IPS-11a (cell line): Measurements from ENCODE around the gene MSH4.
"Not testable (repeated sequence)": the region's sequence is repeated elsewhere in the genome, so short reads cannot be mapped to it uniquely, and the experiment has no call there.

ENCODE experiments used
- H3K4me3 ChIP-seq: one replicate; pipeline ENCODE4 v1.5.1; 2013; ENCODE audit warnings: low read depth, low read length, control low read depth

MSH4 gene

DNA sequence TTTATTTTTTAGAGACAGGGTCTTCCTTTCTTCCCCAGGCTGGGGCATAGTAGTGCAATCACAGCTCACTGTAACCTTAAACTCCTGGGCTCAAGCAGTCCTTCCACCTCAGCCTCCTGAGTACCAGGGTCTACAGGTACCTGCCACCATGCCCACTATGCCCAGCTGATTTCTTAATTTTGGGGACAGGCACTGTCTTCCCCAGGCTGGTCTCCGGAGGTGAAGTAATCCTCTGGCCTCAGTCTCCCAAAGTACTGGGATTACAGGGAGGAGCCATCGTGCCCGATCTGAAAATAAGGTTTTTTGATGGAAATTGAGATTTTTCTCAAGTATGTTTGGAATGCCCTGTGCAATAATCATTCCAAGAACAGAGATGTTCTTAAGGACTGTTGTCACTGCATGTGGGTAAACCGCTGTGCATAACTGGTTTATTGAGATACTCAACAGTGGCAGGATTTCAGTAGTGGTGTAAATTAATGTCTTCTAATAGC, 934 bp upstream of the MSH4 start:
- no peak overlapping the region for H3K4me3 ChIP-seq

DNA sequence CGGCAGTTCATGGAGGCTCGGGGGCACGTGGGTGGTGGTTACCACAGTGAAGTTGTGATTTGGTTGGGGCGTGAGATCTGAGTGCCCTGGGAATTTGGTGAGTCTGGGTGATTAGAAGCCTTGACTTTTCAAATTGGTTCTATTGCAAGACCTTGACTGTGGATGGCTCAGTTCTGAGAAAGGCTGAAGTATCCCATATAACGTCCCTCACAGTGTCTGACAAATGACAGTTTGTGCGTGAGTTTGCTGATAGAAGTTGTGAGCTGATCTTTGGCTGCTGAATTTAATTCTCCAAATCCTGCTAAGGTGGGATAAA, 549 bp downstream of the MSH4 start:
- no peak overlapping the region for H3K4me3 ChIP-seq

- H3K4me3 ChIP-seq, result no peak overlapping the region
These were observed 1.0 kb downstream of the MSH4 start for GRCh38 chr1:75797606-75798216.

DNA sequence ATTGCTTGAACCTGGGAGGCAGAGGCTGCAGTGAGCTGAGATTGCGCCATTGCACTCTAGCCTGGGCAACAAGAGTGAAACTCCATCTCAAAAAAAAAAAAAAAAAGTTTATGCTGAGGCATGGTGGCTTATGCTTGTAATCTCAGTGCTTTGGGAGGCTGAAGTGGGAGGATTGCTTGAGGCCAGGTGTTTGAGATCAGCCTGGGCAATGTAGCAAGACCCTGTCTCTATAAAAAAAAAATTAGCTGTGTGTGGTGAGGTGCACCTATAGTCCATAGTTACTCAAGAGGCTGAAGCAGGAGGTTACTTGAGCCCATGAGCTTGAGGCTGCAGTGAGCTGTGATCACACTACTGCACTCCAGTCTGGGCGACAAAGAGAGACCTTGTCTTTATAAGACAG, 4.8 kb downstream of the MSH4 start:
- H3K4me3 ChIP-seq, result not testable (repeated sequence)

- H3K4me3 ChIP-seq, result no peak overlapping the region
These were observed 12.2 kb downstream of the MSH4 start for GRCh38 chr1:75808921-75809320.

- not testable (repeated sequence) for H3K4me3 ChIP-seq
These were observed 13.4 kb downstream of the MSH4 start for GRCh38 chr1:75810113-75810512.

DNA sequence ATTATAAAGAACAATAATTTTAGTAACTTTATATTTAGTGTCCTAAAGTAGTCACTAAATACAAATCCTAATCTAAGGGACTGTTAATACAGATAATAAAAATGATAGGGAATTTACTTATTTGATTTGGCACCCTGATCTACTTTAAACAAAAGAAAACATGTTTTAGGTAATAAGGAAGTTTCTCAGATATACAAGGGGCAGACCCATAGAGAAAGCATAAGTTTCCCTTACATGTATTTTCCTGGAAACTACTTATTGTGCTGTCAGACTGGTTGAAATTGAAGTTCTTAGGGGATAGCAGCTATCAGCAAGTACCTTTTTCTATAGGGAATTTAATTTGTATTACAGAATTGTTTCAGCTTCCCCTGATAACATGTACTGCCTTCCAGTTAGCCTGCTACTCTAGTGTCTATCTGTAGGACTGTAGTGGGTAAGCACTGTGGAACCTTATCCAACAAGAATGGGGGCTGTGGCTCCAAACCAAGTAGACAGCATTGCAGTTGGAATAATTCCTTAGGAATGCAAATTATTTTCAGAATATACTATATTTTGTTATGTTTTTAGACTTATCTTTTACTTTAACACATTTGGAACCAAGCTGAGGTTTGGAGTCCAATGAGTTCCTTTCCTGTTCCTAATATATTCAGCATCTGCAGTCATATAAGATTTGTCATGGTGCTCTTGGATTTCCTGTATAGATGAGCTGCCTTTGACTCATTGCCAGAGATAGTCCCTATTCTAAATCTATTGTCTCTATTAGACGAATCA, 14.7 kb downstream of the MSH4 start:
- H3K4me3 ChIP-seq, result no peak overlapping the region

- H3K4me3 ChIP-seq, result no peak overlapping the region
These were observed 15.4 kb downstream of the MSH4 start for GRCh38 chr1:75812065-75812464.

DNA sequence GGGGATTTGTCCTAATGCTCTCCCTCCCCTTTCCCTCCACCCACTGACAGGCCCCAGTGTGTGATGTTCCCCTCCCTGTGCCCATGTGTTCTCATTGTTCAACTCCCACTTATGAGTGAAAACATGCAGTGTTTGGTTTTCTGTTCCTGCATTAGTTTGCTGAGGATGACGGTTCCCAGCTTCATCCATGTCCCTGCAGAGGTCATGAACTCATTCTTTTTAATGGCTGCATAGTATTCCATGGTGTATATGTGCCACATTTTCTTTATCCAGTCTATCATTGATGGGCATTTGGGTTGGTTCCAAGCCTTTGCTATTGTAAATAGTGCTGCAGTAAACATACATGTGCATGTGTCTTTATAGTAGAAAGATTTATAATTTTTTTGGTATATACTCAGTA, 26.9 kb downstream of the MSH4 start:
- not testable (repeated sequence) for H3K4me3 ChIP-seq

- H3K4me3 ChIP-seq, result no peak overlapping the region
These were observed 39.9 kb downstream of the MSH4 start for GRCh38 chr1:75836528-75837100.

DNA sequence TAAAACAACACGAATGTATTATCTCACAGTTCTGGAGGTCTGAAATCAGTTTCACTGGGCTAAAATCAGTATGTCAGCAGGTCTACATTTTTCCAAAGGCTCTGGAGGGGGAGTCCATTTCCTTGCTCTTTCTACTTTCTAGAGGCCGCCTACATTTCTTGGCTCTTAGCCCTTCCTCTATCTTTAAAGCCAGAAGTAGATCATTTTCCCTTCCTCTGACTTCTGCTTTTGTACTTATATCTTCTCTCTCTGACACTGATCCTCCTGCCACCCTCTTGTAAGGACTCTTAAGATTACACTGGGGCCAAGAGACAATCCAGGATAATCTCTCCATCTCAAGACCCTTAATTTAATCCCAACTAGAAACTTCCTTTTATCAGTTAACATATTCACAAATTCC, 41.4 kb downstream of the MSH4 start:
- H3K4me3 ChIP-seq, result no peak overlapping the region

- H3K4me3 ChIP-seq, result no peak overlapping the region
These were observed 44.7 kb downstream of the MSH4 start for GRCh38 chr1:75841421-75841820.

DNA sequence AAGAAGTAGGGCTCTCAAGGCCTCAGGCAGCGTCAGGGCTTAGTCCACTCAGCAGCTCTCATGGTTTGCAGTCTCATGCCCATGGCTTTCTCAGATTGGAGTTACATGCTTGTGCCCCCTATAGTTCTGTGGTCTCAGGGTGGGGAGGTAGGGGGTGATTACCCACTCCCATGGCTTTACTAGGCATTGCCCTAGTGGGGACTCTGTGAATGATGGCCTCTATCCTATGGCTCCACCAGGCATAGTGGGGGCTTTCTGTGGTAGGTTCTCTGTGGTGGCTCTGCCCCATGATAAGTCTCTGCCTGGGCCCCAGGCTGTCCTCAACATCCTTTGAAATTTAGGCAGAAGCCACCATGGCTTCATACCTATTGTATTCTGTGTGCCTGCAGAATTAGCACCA, 48.9 kb downstream of the MSH4 start:
- no peak overlapping the region for H3K4me3 ChIP-seq

DNA sequence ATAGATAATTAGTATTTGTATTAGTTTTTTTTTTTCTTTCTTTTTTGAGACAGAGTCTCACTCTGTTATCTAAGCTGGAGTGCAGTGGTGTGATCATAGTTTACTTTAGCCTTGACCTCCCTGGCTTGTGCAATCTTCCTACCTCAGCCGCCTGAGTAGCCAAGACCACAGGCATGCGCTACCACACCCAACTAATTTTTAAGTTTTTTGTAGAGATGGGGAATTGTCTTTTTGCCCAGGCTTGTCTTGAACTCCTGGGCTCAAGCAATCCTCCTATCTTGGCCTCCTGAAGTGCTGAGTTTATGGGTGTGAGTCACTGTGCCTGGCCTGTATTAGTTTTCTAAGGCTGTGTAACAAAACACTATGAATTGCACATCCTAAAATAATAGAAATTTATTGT, 58.3 kb downstream of the MSH4 start:
- H3K4me3 ChIP-seq, result no peak overlapping the region

DNA sequence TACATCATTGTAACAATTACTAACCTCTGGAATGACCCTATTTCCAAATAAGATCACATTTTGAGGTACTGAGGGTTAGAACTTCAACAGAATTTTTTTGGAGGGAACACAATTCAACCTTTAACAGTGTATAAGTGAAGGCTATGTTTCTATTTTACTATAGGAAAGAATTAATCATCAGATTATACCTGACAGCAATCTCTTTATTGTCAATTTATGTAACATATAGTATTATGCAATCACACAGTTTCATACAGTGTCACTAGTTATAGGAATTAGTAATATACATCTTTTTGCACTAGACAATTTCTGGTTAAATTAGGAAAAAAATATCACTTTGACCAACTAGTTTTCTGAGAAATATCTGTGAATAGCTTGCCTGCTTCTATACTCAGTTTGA, 59.1 kb downstream of the MSH4 start:
- no peak overlapping the region for H3K4me3 ChIP-seq

GRCh38 chr1:75861831-75862230, 65.1 kb downstream of the MSH4 start:
- no peak overlapping the region for H3K4me3 ChIP-seq

- H3K4me3 ChIP-seq, result no peak overlapping the region
These were observed 74.3 kb downstream of the MSH4 start for GRCh38 chr1:75870951-75871350.

DNA sequence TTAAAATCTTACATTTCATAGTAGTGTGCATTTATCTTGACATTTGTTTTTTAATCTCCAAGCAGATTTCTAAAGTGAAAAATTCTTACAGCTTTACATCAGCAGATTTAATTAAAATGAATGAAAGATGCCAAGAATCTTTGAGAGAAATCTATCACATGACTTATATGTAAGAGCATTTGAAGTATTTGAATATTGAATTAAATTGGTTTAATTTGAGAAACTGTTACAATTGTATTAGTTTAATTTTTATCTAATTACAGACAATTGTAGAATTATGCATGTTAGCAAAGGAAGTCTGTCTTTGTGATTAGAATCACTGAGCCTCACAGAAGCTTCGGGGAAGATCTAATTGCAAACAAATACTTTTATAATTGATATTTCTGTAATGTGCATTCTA, 83.3 kb downstream of the MSH4 start:
- H3K4me3 ChIP-seq, result no peak overlapping the region

DNA sequence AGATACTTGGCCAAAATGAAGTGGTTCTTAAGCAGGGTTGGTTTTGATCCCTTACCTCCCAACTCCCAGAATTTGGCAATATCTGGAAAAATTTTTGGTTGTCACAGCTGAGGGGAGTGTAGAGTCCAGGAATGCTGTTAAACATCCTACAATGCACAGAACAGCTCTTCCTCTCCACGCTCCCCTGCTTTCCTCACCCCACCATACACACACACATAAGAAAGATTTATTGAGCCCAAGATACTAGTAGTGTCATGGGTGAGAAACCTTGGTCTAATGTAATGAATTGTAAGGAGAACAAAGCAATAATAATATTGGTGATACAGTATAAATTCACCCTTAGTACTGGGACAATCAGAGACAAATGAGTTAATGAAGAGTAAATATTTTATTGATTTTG, 87.8 kb downstream of the MSH4 start:
- no peak overlapping the region for H3K4me3 ChIP-seq

GRCh38 chr1:75901371-75901770, 104.7 kb downstream of the MSH4 start:
- no peak overlapping the region for H3K4me3 ChIP-seq

DNA sequence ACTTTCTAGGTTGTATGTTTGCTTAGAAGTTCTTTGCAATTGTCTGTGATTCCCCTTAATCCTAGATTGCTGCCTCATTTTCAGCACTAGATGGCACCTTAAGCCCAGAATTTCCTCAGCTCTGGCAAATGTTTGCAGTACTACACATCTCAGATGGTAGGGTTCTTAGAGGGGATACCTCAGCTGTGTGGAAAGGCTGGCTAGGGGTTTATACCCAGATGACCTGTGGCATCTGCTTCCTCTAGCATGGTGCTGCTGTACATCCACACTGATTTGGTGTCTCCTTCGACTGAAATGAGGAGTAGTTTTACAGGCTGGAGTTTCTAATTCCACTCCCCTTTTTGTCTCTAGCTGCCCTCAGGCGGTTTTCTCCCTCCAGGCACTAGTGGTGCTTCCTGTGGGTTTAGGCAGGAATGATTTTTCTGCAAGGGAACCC, 112.1 kb downstream of the MSH4 start:
- no peak overlapping the region for H3K4me3 ChIP-seq

DNA sequence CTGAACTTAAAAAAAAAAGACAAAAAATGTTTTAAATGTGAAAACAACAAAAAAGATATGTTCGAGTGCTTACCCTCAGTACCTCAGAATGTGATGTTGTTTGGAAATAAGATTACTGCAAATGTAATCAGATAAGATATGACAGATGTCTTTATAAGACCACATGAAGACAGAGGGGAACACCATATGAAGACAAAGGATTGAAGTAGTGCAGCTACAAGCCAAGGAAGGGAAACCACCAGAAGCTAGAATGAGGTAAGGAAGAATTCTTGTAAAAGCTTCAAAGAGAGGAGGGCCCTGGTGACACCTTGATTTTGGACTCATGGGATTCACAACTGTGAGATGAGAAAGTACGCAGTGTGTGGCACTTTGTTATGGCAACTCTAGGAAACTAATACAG, 120.2 kb downstream of the MSH4 start:
- H3K4me3 ChIP-seq, result no peak overlapping the region
